Measurements from ENCODE around the gene MAN1B1. TPM values are rescaled to one million over a fixed set of nuclear protein-coding genes. Genes with fewer than 3 reads are reported as not detected.
A peak's percentile ranks its signal among the peaks of the same experiment; 100 is the strongest.

The MAN1B1 gene
- total and polyA plus RNA-seq, 2 of the 8 experiments (the other 6 are each of a cell fraction or from before 2014, with no cell fraction given), result 33.7 to 36.3 TPM

- Histone ChIP-seq H3K56ac (replicated peaks; ENCODE audit: insufficient read length, low read depth, low read length) (no peak overlapping the region), H2BK15ac (ENCODE audit: low read length) (no peak overlapping the region), H3K27ac (ENCODE audit: low read depth, low read length) (no peak overlapping the region), H3K79me2 (ENCODE audit: control insufficient read depth in 1 of 2, insufficient read depth in 2 of 2, low read length in 2 of 2) (no peaks in the 10 kb centered on the region), H2BK12ac (ENCODE audit: low read depth, low read length) (no peak overlapping the region), H3K27me3 (replicated peaks in 1 of 4; ENCODE audit: control insufficient read depth in 3 of 4, extremely low read depth in 1 of 4, insufficient read depth in 3 of 4, low read length in 3 of 4) (peaks cover 15 to 36% (median 30%) of the 10 kb centered on the region in 4 experiments), H3K4me3 (ENCODE audit: extremely low read depth in 1 of 4, insufficient read depth in 2 of 4, low read depth in 3 of 4, low read length in 4 of 4) (no peak overlapping the region), H2BK5ac (ENCODE audit: low read depth, low read length) (no peak overlapping the region), H3K9me3 (ENCODE audit: insufficient read depth in 2 of 2, low read depth in 1 of 2, low read length in 1 of 2) (no peaks in the 10 kb centered on the region), H2BK20ac (ENCODE audit: low read length) (no peak overlapping the region), H3K79me1 (ENCODE audit: low read depth, low read length) (no peaks in the 10 kb centered on the region), H4K8ac (ENCODE audit: extremely low read depth, insufficient read depth, low read length) (no peak overlapping the region), H3K4me1 (replicated peaks in 1 of 4; ENCODE audit: control insufficient read depth in 3 of 4, insufficient read depth in 4 of 4, low read length in 3 of 4) (peaks cover 0 to 7% (median under 1%) of the 10 kb centered on the region in 4 experiments; a peak in 3 of 7 replicates), H2BK120ac (replicated peaks; ENCODE audit: low read depth, low read length) (no peak overlapping the region), H3K23ac (ENCODE audit: insufficient read length) (no peak overlapping the region), H3K9ac (replicated peaks in 1 of 4; ENCODE audit: extremely low read depth in 1 of 4, low read depth in 3 of 4, low read length in 3 of 4) (no peak overlapping the region), H3K4me2 (ENCODE audit: insufficient read depth in 1 of 2, low read depth in 2 of 2, low read length in 2 of 2) (0 out of 4 replicates have a peak overlapping the region, but pooled peaks of 1 of the 2 experiments have one; percentile 50), H3K4ac (replicated peaks; ENCODE audit: insufficient read length, low read depth, low read length) (no peak overlapping the region), H4K91ac (replicated peaks; ENCODE audit: insufficient read length, low read length) (no peak overlapping the region), H3K14ac (ENCODE audit: insufficient read length) (no peak overlapping the region), H3K18ac (ENCODE audit: extremely low read depth, low read length) (no peak overlapping the region), H4K20me1 (replicated peaks in 1 of 2; ENCODE audit: control insufficient read depth in 1 of 2, insufficient read depth in 2 of 2, low read length in 2 of 2) (peaks cover 0 to 4% of the 10 kb centered on the region in 2 experiments), H4K5ac (ENCODE audit: insufficient read length, low read depth, low read length) (no peak overlapping the region), H2AK5ac (ENCODE audit: low read depth, low read length) (no peak overlapping the region), H3K23me2 (ENCODE audit: low read depth, low read length) (peaks cover 3% of the 10 kb centered on the region; the same call in 1 of the 2 replicates), H3K36me3 (ENCODE audit: control insufficient read depth in 2 of 4, insufficient read depth in 4 of 4, low read length in 3 of 4) (no peaks in the 10 kb centered on the region), H2AFZ (ENCODE audit: low read length) (no peak overlapping the region)
- 90% methylated on average over 20 of the region's 21 CpGs; no CpG with 5 or more reads in 1 of the 2 experiments for WGBS, 2 experiments (ENCODE audit: extremely low coverage in 1 of 2, insufficient coverage in 1 of 2, insufficient read length in 1 of 2, insufficient replicate concordance in 2 of 2, low coverage in 1 of 2, low lambda C conversion rate in 2 of 2, missing lambda C conversion rate in 1 of 2)
- DNase-seq (ENCODE audit: low read depth in 1 of 2, low spot score in 2 of 2) (peak in 1 of 2 experiments; percentile 48), FAIRE-seq (no peak)
- TF ChIP-seq BCL11A (IDR thresholded peaks at IDR 0.05; ENCODE audit: low read depth in 2 of 2, low read length in 2 of 2), result no peak
- peak; percentile 2 to 24; a peak in 1 of 4 replicates for TF ChIP-seq RAD21 (IDR thresholded peaks at IDR 0.05 in 1 of 2, conservative IDR thresholded peaks at IDR 0.05 in 1 of 2; ENCODE audit: low read depth in 2 of 2, low read length in 2 of 2)
- no peak for TF ChIP-seq SP2 (IDR thresholded peaks at IDR 0.05; ENCODE audit: low read length)
- no peak for TF ChIP-seq EZH2 (IDR thresholded peaks at IDR 0.05; ENCODE audit: low read depth, low read length, severe bottlenecking)
- TF ChIP-seq NRF1 (IDR thresholded peaks at IDR 0.05; ENCODE audit: low read depth, low read length), result no peak
- POLR2A ChIA-PET (ENCODE audit: partially characterized antibody), result interaction anchor here (1.0 kb wide), 2 partner anchors 61 to 99 kb away, joined by 3 to 4 read pairs; no protein-coding TSS in a partner anchor
- CTCF ChIA-PET (ENCODE audit: partially characterized antibody), result interaction anchor here (0.5 to 1.8 kb wide), 13 partner anchors 14 to 113 kb away, joined by 3 to 6 read pairs (median 4); partner anchors contain the start of genes LRRC26, MAN1B1 and RNF224
Measured at GRCh38 chr9:137115394-137116026, 28.7 kb downstream of the MAN1B1 start.
